PC-9 (cell line): ENCODE results near the gene AASS. TPM values are rescaled to one million over a fixed set of nuclear protein-coding genes. Genes with fewer than 3 reads are reported as not detected.

ENCODE experiments used
- BruUV-seq: library from RNA; stranded (reverse); fragments of 400-500 nt; replicated peaks from 2 replicates; lab custom pipeline; 2021; lab: Mats Ljungman, UMichigan
- CTCF ChIA-PET: fragments of 300-600 bp; sonication (Branson Sonifier 250); formaldehyde crosslinking; loops from one replicate; lab custom pipeline; 2022; ENCODE audit warnings: antibody characterized with exemption; lab: Charles Lee
- POLR2A ChIA-PET: fragments of 300-600 bp; sonication (Branson Sonifier 250); formaldehyde crosslinking; loops from one replicate; lab custom pipeline; 2022; ENCODE audit warnings: antibody characterized with exemption; ENCODE audit not compliant: unreplicated experiment; lab: Charles Lee
- DNase-seq, 2 experiments: peaks; one replicate each; pipeline versions ENCODE4 v3.0.0 to v3.0.0-alpha.2; 2015 to 2022; ENCODE audit warnings: mixed read lengths in 1 of 2
- H2AFZ ChIP-seq: fragments of 200-600 bp; sonication (generic); 2 replicates; pipeline ENCODE4 v1.8.1; 2017; ENCODE audit warnings: antibody characterized with exemption
- H3F3A ChIP-seq: fragments of 200-600 bp; sonication (generic); 2 replicates; pipeline ENCODE4 v1.8.1; 2017; ENCODE audit warnings: antibody characterized with exemption, mild to moderate bottlenecking, low read depth; ENCODE audit not compliant: insufficient read depth
- H3K27ac ChIP-seq: fragments of 200-600 bp; sonication (generic); 2 replicates; pipeline ENCODE4 v1.6.1; 2016; ENCODE audit warnings: mixed run types
- H3K27me3 ChIP-seq: fragments of 200-600 bp; sonication (generic); 2 replicates; pipeline ENCODE4 v1.6.1; 2016; ENCODE audit warnings: low read depth, mixed run types; ENCODE audit not compliant: insufficient read depth
- H3K36me3 ChIP-seq: fragments of 200-600 bp; sonication (generic); 2 replicates; pipeline ENCODE4 v1.6.1; 2016; ENCODE audit warnings: low read depth, mixed run types
- H3K4me1 ChIP-seq: fragments of 200-600 bp; sonication (generic); replicated peaks from 2 replicates; pipeline ENCODE4 v1.6.1; 2016; ENCODE audit warnings: mixed run types; ENCODE audit not compliant: insufficient read depth
- H3K4me2 ChIP-seq: fragments of 200-600 bp; sonication (generic); 2 replicates; pipeline ENCODE4 v1.6.1; 2017; ENCODE audit warnings: mixed run types
- H3K4me3 ChIP-seq: fragments of 200-600 bp; sonication (generic); 2 replicates; pipeline ENCODE4 v1.6.1; 2016; ENCODE audit warnings: mixed run types
- H3K79me2 ChIP-seq: fragments of 200-600 bp; sonication (generic); 2 replicates; pipeline ENCODE4 v1.6.1; 2017; ENCODE audit warnings: low read depth, mixed run types
- H3K9me2 ChIP-seq: fragments of 200-600 bp; sonication (generic); 2 replicates; pipeline ENCODE4 v1.8.1; 2017; ENCODE audit warnings: mild to moderate bottlenecking; ENCODE audit not compliant: insufficient read depth
- H3K9me3 ChIP-seq: fragments of 200-600 bp; sonication (generic); 2 replicates; pipeline ENCODE4 v1.8.1; 2016; ENCODE audit warnings: low read depth; ENCODE audit not compliant: insufficient read depth
- H4K20me1 ChIP-seq: fragments of 200-600 bp; sonication (generic); 2 replicates; pipeline ENCODE4 v1.8.1; 2017; ENCODE audit not compliant: insufficient read depth
- EZH2 ChIP-seq: fragments of 200-600 bp; sonication (generic); IDR thresholded peaks from 2 replicates; pipeline ENCODE4 v1.8.0; 2017; ENCODE audit warnings: antibody characterized with exemption, low read depth
- intact Hi-C: fragments of 100-400 bp; cut with micrococcal nuclease; formaldehyde crosslinking; loops from one replicate; pipeline ENCODE4 v1.10.0; 2022; ENCODE audit not compliant: unreplicated experiment
- total RNA-seq: library from RNA; stranded (reverse); gene quantifications from 2 replicates; pipeline ENCODE4 v1.2.3, GENCODE V29; 2021
- TF ChIP-seq, protein P1 (sequence below): fragments of 200-600 bp; sonication (generic); conservative IDR thresholded peaks from 2 replicates; pipeline ENCODE4 v1.6.1; 2017; ENCODE audit warnings: mixed run types, antibody characterized with exemption, mild to moderate bottlenecking, moderate library complexity

Gene AASS
- total RNA-seq, 1 experiment from 2014 or later: 8.5 TPM

DNA sequence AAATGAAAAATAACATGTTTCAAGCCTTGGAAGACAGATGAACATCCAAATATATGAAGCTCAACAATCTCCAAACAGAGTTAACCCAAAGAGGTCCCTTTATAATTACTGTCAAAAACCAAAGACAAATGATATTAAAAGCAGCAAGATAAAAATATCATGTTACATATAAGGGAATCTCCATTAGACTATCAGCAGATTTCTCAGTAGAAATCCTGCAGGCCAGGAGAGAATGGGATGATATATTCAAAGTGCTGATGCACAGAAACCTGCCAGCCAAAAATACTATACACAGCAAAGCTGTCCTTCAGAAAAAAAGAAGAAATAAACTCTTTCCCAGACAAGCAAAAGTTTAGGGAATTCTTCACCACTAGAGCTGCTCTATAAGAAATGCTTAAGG is 41.0 kb downstream of the AASS start:
- H3K27me3 ChIP-seq: no peaks in the 10 kb centered on the region
- no peaks in the 10 kb centered on the region for H3K9me2 ChIP-seq
- H3K27ac ChIP-seq: no peak overlapping the region
- 0 out of 2 replicates have a peak, but pooled peaks cover 6% of the 10 kb centered on the region for H3K9me3 ChIP-seq
- BruUV-seq: no TSS peak
- no peak for DNase-seq
- no peaks in the 10 kb centered on the region; the same call in 1 of the 2 replicates for H4K20me1 ChIP-seq
- H3K4me1 ChIP-seq: no peaks in the 10 kb centered on the region
- no peaks in the 10 kb centered on the region for H3K79me2 ChIP-seq
- POLR2A ChIA-PET: no interaction called here
- H3K4me2 ChIP-seq: no peak overlapping the region
- no peak overlapping the region for H3K4me3 ChIP-seq
- no peak overlapping the region for H2AFZ ChIP-seq
- no peaks in the 10 kb centered on the region for H3K36me3 ChIP-seq
- TF ChIP-seq, protein P1, sequence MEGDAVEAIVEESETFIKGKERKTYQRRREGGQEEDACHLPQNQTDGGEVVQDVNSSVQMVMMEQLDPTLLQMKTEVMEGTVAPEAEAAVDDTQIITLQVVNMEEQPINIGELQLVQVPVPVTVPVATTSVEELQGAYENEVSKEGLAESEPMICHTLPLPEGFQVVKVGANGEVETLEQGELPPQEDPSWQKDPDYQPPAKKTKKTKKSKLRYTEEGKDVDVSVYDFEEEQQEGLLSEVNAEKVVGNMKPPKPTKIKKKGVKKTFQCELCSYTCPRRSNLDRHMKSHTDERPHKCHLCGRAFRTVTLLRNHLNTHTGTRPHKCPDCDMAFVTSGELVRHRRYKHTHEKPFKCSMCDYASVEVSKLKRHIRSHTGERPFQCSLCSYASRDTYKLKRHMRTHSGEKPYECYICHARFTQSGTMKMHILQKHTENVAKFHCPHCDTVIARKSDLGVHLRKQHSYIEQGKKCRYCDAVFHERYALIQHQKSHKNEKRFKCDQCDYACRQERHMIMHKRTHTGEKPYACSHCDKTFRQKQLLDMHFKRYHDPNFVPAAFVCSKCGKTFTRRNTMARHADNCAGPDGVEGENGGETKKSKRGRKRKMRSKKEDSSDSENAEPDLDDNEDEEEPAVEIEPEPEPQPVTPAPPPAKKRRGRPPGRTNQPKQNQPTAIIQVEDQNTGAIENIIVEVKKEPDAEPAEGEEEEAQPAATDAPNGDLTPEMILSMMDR: no peak
- no peak for TF ChIP-seq EZH2
- intact Hi-C loops: no loop called here
- no peaks in the 10 kb centered on the region for H3F3A ChIP-seq
- CTCF ChIA-PET: no interaction called here

DNA sequence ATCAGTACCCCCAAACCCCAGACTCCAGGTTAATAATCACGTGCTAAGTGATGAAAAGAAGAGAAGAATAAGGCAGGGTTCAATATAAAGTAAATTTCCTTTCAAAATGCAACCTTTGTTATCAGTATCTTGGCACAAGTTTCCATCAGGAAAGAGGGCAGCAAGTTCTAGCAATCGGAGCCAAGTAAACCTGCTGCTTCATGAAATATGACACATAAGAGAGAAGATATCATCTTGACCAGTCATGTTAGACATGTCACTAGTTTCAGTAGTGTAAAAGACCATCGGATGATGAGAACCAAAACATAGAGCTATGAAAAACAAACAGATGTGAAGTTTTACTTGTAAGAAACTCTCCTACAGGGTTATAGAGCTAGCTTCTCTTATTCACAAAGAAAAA is 44.0 kb downstream of the AASS start:
- ChIA-PET CTCF (no interaction called here), POLR2A (interaction anchor here (0.6 kb wide), 1 partner anchor 787 kb away, joined by 3 read pairs; no protein-coding TSS in a partner anchor)
- H3K36me3 ChIP-seq: no peaks in the 10 kb centered on the region
- TF ChIP-seq, protein P1: no peak
- no peak for TF ChIP-seq EZH2
- no peak for DNase-seq
- H3K4me2 ChIP-seq: no peak overlapping the region
- no peaks in the 10 kb centered on the region for H3K4me1 ChIP-seq
- no peak overlapping the region for H3K27ac ChIP-seq
- BruUV-seq: no TSS peak
- H4K20me1 ChIP-seq: no peaks in the 10 kb centered on the region; the same call in 1 of the 2 replicates
- no peaks in the 10 kb centered on the region for H3K9me2 ChIP-seq
- H2AFZ ChIP-seq: no peak overlapping the region
- no peaks in the 10 kb centered on the region for H3K79me2 ChIP-seq
- H3K9me3 ChIP-seq: 0 out of 2 replicates have a peak, but pooled peaks cover 6% of the 10 kb centered on the region
- no peaks in the 10 kb centered on the region for H3F3A ChIP-seq
- intact Hi-C loops: no loop called here
- H3K4me3 ChIP-seq: no peak overlapping the region
- H3K27me3 ChIP-seq: no peaks in the 10 kb centered on the region

DNA sequence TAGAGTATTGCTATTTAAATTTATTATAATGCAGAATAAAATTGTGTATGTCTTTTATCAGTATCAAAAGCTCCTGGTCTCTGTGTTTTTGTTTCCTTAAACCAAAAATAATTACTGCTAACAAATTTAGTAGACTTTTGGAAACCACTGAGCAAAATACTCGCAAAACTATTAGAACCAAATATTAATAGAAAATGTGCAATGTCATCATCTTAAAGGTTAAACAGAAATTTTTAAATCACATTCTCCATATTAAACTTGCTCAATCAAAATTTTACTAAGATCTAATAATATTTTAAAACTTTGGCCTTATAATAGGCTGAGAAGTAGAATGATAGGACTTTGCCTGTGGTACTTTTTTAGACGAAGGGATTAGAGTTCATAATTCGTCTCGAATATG is 48.4 kb downstream of the AASS start:
- no peaks in the 10 kb centered on the region for H3K4me1 ChIP-seq
- no peaks in the 10 kb centered on the region for H3K79me2 ChIP-seq
- no peak for TF ChIP-seq EZH2
- BruUV-seq: no TSS peak
- no peak overlapping the region for H3K27ac ChIP-seq
- CTCF ChIA-PET: interaction anchor here (0.7 kb wide), 1 partner anchor 779 kb away, joined by 3 read pairs; no protein-coding TSS in a partner anchor
- H3K9me2 ChIP-seq: no peaks in the 10 kb centered on the region
- H3K4me2 ChIP-seq: no peak overlapping the region
- intact Hi-C loops: no loop called here
- H2AFZ ChIP-seq: no peak overlapping the region
- H3K36me3 ChIP-seq: no peaks in the 10 kb centered on the region
- H3K4me3 ChIP-seq: no peak overlapping the region
- no peaks in the 10 kb centered on the region for H3K27me3 ChIP-seq
- H3K9me3 ChIP-seq: no peaks in the 10 kb centered on the region
- H4K20me1 ChIP-seq: no peaks in the 10 kb centered on the region; the same call in 1 of the 2 replicates
- POLR2A ChIA-PET: no interaction called here
- DNase-seq: no peak
- no peaks in the 10 kb centered on the region for H3F3A ChIP-seq
